WTC11 (cell line): ENCODE data around the gene RPL36AL. TPM values are rescaled to one million over a fixed set of nuclear protein-coding genes. Genes with fewer than 3 reads are reported as not detected.
"Not testable (repeated sequence)": the region's sequence is repeated elsewhere in the genome, so short reads cannot be mapped to it uniquely, and the experiment has no call there.

ENCODE experiments used
- ATAC-seq: fragments of 200-7000 bp; cut with Tn5 transposase; 2 replicates; pipeline ENCODE4 v1.10.0; 2021; ENCODE audit warnings: mild to moderate bottlenecking, moderate library complexity
- CTCF ChIA-PET: fragments of 300-600 bp; sonication (Branson Sonifier 250); formaldehyde crosslinking; loops from one replicate; lab custom pipeline; 2021; ENCODE audit warnings: antibody characterized with exemption; lab: Charles Lee
- POLR2A ChIA-PET: fragments of 350-600 bp; sonication (Branson Sonifier 250); formaldehyde crosslinking; loops from one replicate; lab custom pipeline; 2021; ENCODE audit warnings: antibody characterized with exemption; lab: Charles Lee
- DNase-seq: peaks from one replicate; pipeline ENCODE4 v3.0.0; 2021; ENCODE audit warnings: low spot score
- H3K27ac Mint-ChIP-seq: 2 replicates; pipeline ENCODE4 v1.8.0; 2021; ENCODE audit warnings: mixed read lengths
- H3K27me3 Mint-ChIP-seq: 2 replicates; pipeline ENCODE4 v1.8.0; 2021; ENCODE audit warnings: low read depth, mild to moderate bottlenecking, moderate library complexity, mixed read lengths
- H3K36me3 Mint-ChIP-seq: 2 replicates; pipeline ENCODE4 v1.8.0; 2021; ENCODE audit warnings: mixed read lengths
- H3K4me1 Mint-ChIP-seq: 2 replicates; pipeline ENCODE4 v1.8.0; 2022; ENCODE audit warnings: mixed read lengths
- H3K4me3 Mint-ChIP-seq: 2 replicates; pipeline ENCODE4 v1.8.0; 2021; ENCODE audit warnings: mild to moderate bottlenecking, moderate library complexity, mixed read lengths
- H3K9me3 Mint-ChIP-seq: 2 replicates; pipeline ENCODE4 v1.8.0; 2021; ENCODE audit warnings: mixed read lengths
- ATF1 ChIP-seq: sonication (generic); formaldehyde crosslinking; IDR thresholded peaks from 2 replicates; pipeline ENCODE4 v1.8.1; 2023; ENCODE audit warnings: mild to moderate bottlenecking, moderate library complexity, missing genetic modification reagents
- ETV6 ChIP-seq: sonication (generic); formaldehyde crosslinking; IDR thresholded peaks from 2 replicates; pipeline ENCODE4 v1.8.1; 2022; ENCODE audit warnings: mild to moderate bottlenecking, missing genetic modification reagents
- GABPB1 ChIP-seq: sonication (generic); formaldehyde crosslinking; IDR thresholded peaks from 2 replicates; pipeline ENCODE4 v1.8.1; 2023; ENCODE audit warnings: mild to moderate bottlenecking, missing genetic modification reagents
- HMGA2 ChIP-seq: fragments of 250-450 bp; sonication (Bioruptor Pico); IDR thresholded peaks from 2 replicates; pipeline ENCODE4 v1.4.0; 2021; ENCODE audit warnings: mild to moderate bottlenecking, moderate library complexity
- JUN ChIP-seq: sonication (generic); formaldehyde crosslinking; IDR thresholded peaks from 2 replicates; pipeline ENCODE4 v1.8.0; 2023; ENCODE audit warnings: mild to moderate bottlenecking, missing genetic modification reagents
- MYBL2 ChIP-seq: sonication (generic); formaldehyde crosslinking; IDR thresholded peaks from 2 replicates; pipeline ENCODE4 v1.8.1; 2023; ENCODE audit warnings: mild to moderate bottlenecking, moderate library complexity, missing genetic modification reagents
- NR1H2 ChIP-seq: sonication (generic); formaldehyde crosslinking; IDR thresholded peaks from 2 replicates; pipeline ENCODE4 v1.9.0; 2021; ENCODE audit warnings: mild to moderate bottlenecking, moderate library complexity, missing genetic modification reagents
- NR2C2 ChIP-seq: sonication (generic); formaldehyde crosslinking; IDR thresholded peaks from 2 replicates; pipeline ENCODE4 v1.8.0; 2022; ENCODE audit warnings: mild to moderate bottlenecking, missing genetic modification reagents
- NR3C1 ChIP-seq: sonication (generic); formaldehyde crosslinking; conservative IDR thresholded peaks from 2 replicates; pipeline ENCODE4 v1.8.1; 2023; ENCODE audit warnings: low read depth, mild to moderate bottlenecking, missing genetic modification reagents
- PRRX2 ChIP-seq: fragments of 250-450 bp; sonication (Bioruptor Pico); IDR thresholded peaks from 2 replicates; pipeline ENCODE4 v1.8.0; 2021; ENCODE audit warnings: mild to moderate bottlenecking
- SOX15 ChIP-seq: fragments of 250-450 bp; sonication (Bioruptor Pico); IDR thresholded peaks from 2 replicates; pipeline ENCODE4 v1.9.0; 2021; ENCODE audit warnings: mild to moderate bottlenecking
- TEAD1 ChIP-seq: sonication (generic); formaldehyde crosslinking; IDR thresholded peaks from 2 replicates; pipeline ENCODE4 v1.8.0; 2022; ENCODE audit warnings: mild to moderate bottlenecking, missing genetic modification reagents
- ZNF219 ChIP-seq: sonication (generic); formaldehyde crosslinking; IDR thresholded peaks from 2 replicates; pipeline ENCODE4 v1.8.0; 2023; ENCODE audit warnings: missing genetic modification reagents, mild to moderate bottlenecking, borderline replicate concordance
- total RNA-seq: library from RNA; stranded (reverse); gene quantifications from 3 replicates; pipeline ENCODE4 v1.2.3, GENCODE V29; 2021
- TF ChIP-seq, protein P1 (sequence below): sonication (generic); formaldehyde crosslinking; IDR thresholded peaks from 2 replicates; pipeline ENCODE4 v1.8.1; 2022; ENCODE audit warnings: mild to moderate bottlenecking, moderate library complexity, missing genetic modification reagents
- TF ChIP-seq, protein P2 (sequence below): sonication (generic); formaldehyde crosslinking; IDR thresholded peaks from 2 replicates; pipeline ENCODE4 v1.8.1; 2022; ENCODE audit warnings: low read depth, missing genetic modification reagents, borderline replicate concordance
- TF ChIP-seq, protein P3 (sequence below): sonication (generic); formaldehyde crosslinking; conservative IDR thresholded peaks from 2 replicates; pipeline ENCODE4 v1.8.1; 2023; ENCODE audit warnings: mild to moderate bottlenecking, low read depth, missing genetic modification reagents, moderate library complexity
- TF ChIP-seq, protein P4 (sequence below): sonication (generic); formaldehyde crosslinking; IDR thresholded peaks from 2 replicates; pipeline ENCODE4 v1.8.0; 2023; ENCODE audit warnings: missing genetic modification reagents, mild to moderate bottlenecking, borderline replicate concordance
- TF ChIP-seq, protein P5 (sequence below): fragments of 250-450 bp; sonication (Bioruptor Pico); IDR thresholded peaks from 2 replicates; pipeline ENCODE4 v1.9.0; 2021; ENCODE audit warnings: moderate library complexity, mild to moderate bottlenecking, inconsistent platforms, borderline replicate concordance
- TF ChIP-seq, protein P6 (sequence below): sonication (generic); formaldehyde crosslinking; IDR thresholded peaks from 2 replicates; pipeline ENCODE4 v1.8.1; 2022; ENCODE audit warnings: low read depth, mild to moderate bottlenecking, moderate library complexity, missing genetic modification reagents, borderline replicate concordance
- TF ChIP-seq, protein P7 (sequence below): sonication (generic); formaldehyde crosslinking; IDR thresholded peaks from 2 replicates; pipeline ENCODE4 v1.8.0; 2023; ENCODE audit warnings: mild to moderate bottlenecking, missing genetic modification reagents

Gene RPL36AL
- total RNA-seq, 1 experiment from 2014 or later: 212 TPM

DNA sequence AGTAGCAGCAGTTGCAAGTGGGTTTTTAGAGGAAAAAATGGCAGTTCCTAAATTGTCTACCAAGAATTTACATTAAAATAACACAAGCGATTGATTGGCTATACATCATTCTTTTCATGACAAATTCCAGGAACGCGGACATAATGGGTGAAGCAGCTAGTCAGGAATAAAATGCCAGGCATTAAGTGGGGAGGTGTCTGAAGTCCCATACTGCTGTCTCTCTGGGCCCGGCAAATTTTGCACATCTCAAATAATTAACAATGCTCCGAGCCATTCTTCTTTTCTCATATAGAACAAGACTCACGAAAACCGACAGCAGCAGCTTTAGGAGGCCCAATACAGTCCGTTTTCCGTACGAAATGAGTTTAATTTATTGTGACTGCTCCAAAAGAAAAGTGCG is 696 bp downstream of the RPL36AL start:
- Mint-ChIP-seq H3K4me3 (peak overlapping the region; percentile 98), H3K36me3 (peaks cover 18% of the 10 kb centered on the region), H3K27ac (peak overlapping the region; percentile 98), H3K9me3 (no peaks in the 10 kb centered on the region), H3K27me3 (no peaks in the 10 kb centered on the region), H3K4me1 (peaks cover 23% of the 10 kb centered on the region)
- DNase-seq: no peak
- ATAC-seq: no peak
- TF ChIP-seq, protein P1, sequence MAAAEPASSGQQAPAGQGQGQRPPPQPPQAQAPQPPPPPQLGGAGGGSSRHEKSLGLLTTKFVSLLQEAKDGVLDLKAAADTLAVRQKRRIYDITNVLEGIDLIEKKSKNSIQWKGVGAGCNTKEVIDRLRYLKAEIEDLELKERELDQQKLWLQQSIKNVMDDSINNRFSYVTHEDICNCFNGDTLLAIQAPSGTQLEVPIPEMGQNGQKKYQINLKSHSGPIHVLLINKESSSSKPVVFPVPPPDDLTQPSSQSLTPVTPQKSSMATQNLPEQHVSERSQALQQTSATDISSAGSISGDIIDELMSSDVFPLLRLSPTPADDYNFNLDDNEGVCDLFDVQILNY (CRISPR knock-in tag): no peak
- no peak for TF ChIP-seq NR3C1 (CRISPR knock-in tag)
- TF ChIP-seq, protein P2, sequence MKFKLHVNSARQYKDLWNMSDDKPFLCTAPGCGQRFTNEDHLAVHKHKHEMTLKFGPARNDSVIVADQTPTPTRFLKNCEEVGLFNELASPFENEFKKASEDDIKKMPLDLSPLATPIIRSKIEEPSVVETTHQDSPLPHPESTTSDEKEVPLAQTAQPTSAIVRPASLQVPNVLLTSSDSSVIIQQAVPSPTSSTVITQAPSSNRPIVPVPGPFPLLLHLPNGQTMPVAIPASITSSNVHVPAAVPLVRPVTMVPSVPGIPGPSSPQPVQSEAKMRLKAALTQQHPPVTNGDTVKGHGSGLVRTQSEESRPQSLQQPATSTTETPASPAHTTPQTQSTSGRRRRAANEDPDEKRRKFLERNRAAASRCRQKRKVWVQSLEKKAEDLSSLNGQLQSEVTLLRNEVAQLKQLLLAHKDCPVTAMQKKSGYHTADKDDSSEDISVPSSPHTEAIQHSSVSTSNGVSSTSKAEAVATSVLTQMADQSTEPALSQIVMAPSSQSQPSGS (CRISPR knock-in tag): no peak
- TF ChIP-seq NR2C2 (CRISPR knock-in tag): no peak
- no peak for TF ChIP-seq MYBL2 (CRISPR knock-in tag)
- TF ChIP-seq ZNF219 (CRISPR knock-in tag): no peak
- TF ChIP-seq, protein P3, sequence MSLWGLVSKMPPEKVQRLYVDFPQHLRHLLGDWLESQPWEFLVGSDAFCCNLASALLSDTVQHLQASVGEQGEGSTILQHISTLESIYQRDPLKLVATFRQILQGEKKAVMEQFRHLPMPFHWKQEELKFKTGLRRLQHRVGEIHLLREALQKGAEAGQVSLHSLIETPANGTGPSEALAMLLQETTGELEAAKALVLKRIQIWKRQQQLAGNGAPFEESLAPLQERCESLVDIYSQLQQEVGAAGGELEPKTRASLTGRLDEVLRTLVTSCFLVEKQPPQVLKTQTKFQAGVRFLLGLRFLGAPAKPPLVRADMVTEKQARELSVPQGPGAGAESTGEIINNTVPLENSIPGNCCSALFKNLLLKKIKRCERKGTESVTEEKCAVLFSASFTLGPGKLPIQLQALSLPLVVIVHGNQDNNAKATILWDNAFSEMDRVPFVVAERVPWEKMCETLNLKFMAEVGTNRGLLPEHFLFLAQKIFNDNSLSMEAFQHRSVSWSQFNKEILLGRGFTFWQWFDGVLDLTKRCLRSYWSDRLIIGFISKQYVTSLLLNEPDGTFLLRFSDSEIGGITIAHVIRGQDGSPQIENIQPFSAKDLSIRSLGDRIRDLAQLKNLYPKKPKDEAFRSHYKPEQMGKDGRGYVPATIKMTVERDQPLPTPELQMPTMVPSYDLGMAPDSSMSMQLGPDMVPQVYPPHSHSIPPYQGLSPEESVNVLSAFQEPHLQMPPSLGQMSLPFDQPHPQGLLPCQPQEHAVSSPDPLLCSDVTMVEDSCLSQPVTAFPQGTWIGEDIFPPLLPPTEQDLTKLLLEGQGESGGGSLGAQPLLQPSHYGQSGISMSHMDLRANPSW (CRISPR knock-in tag): no peak
- TF ChIP-seq JUN (CRISPR knock-in tag): no peak
- no peak for TF ChIP-seq TEAD1 (CRISPR knock-in tag)
- no peak for TF ChIP-seq GABPB1 (CRISPR knock-in tag)
- TF ChIP-seq, protein P4, sequence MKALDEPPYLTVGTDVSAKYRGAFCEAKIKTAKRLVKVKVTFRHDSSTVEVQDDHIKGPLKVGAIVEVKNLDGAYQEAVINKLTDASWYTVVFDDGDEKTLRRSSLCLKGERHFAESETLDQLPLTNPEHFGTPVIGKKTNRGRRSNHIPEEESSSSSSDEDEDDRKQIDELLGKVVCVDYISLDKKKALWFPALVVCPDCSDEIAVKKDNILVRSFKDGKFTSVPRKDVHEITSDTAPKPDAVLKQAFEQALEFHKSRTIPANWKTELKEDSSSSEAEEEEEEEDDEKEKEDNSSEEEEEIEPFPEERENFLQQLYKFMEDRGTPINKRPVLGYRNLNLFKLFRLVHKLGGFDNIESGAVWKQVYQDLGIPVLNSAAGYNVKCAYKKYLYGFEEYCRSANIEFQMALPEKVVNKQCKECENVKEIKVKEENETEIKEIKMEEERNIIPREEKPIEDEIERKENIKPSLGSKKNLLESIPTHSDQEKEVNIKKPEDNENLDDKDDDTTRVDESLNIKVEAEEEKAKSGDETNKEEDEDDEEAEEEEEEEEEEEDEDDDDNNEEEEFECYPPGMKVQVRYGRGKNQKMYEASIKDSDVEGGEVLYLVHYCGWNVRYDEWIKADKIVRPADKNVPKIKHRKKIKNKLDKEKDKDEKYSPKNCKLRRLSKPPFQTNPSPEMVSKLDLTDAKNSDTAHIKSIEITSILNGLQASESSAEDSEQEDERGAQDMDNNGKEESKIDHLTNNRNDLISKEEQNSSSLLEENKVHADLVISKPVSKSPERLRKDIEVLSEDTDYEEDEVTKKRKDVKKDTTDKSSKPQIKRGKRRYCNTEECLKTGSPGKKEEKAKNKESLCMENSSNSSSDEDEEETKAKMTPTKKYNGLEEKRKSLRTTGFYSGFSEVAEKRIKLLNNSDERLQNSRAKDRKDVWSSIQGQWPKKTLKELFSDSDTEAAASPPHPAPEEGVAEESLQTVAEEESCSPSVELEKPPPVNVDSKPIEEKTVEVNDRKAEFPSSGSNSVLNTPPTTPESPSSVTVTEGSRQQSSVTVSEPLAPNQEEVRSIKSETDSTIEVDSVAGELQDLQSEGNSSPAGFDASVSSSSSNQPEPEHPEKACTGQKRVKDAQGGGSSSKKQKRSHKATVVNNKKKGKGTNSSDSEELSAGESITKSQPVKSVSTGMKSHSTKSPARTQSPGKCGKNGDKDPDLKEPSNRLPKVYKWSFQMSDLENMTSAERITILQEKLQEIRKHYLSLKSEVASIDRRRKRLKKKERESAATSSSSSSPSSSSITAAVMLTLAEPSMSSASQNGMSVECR (CRISPR knock-in tag): no peak
- no peak for TF ChIP-seq ETV6 (CRISPR knock-in tag)
- no peak for TF ChIP-seq PRRX2 (CRISPR knock-in tag)
- no peak for TF ChIP-seq SOX15
- TF ChIP-seq, protein P5, sequence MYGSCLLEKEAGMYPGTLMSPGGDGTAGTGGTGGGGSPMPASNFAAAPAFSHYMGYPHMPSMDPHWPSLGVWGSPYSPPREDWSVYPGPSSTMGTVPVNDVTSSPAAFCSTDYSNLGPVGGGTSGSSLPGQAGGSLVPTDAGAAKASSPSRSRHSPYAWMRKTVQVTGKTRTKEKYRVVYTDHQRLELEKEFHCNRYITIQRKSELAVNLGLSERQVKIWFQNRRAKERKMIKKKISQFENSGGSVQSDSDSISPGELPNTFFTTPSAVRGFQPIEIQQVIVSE (CRISPR knock-in tag): no peak
- TF ChIP-seq, protein P6, sequence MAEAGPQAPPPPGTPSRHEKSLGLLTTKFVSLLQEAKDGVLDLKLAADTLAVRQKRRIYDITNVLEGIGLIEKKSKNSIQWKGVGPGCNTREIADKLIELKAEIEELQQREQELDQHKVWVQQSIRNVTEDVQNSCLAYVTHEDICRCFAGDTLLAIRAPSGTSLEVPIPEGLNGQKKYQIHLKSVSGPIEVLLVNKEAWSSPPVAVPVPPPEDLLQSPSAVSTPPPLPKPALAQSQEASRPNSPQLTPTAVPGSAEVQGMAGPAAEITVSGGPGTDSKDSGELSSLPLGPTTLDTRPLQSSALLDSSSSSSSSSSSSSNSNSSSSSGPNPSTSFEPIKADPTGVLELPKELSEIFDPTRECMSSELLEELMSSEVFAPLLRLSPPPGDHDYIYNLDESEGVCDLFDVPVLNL: no peak
- TF ChIP-seq, protein P7, sequence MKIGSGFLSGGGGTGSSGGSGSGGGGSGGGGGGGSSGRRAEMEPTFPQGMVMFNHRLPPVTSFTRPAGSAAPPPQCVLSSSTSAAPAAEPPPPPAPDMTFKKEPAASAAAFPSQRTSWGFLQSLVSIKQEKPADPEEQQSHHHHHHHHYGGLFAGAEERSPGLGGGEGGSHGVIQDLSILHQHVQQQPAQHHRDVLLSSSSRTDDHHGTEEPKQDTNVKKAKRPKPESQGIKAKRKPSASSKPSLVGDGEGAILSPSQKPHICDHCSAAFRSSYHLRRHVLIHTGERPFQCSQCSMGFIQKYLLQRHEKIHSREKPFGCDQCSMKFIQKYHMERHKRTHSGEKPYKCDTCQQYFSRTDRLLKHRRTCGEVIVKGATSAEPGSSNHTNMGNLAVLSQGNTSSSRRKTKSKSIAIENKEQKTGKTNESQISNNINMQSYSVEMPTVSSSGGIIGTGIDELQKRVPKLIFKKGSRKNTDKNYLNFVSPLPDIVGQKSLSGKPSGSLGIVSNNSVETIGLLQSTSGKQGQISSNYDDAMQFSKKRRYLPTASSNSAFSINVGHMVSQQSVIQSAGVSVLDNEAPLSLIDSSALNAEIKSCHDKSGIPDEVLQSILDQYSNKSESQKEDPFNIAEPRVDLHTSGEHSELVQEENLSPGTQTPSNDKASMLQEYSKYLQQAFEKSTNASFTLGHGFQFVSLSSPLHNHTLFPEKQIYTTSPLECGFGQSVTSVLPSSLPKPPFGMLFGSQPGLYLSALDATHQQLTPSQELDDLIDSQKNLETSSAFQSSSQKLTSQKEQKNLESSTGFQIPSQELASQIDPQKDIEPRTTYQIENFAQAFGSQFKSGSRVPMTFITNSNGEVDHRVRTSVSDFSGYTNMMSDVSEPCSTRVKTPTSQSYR (CRISPR knock-in tag): no peak
- TF ChIP-seq ATF1 (CRISPR knock-in tag): no peak
- TF ChIP-seq NR1H2 (CRISPR knock-in tag): no peak
- TF ChIP-seq HMGA2 (CRISPR knock-in tag): no peak
- ChIA-PET CTCF (interaction anchor here (0.6 to 3.7 kb wide), 11 partner anchors 10 to 1241 kb away, joined by 3 to 24 read pairs (median 4); partner anchors contain the start of genes KLHDC2, NEMF and RPS29), POLR2A (interaction anchor here (1.0 to 2.9 kb wide), 7 partner anchors 10 to 242 kb away, joined by 5 to 39 read pairs (median 21); partner anchors contain the start of genes DNAAF2, KLHDC2, LRR1 and RPS29)

DNA sequence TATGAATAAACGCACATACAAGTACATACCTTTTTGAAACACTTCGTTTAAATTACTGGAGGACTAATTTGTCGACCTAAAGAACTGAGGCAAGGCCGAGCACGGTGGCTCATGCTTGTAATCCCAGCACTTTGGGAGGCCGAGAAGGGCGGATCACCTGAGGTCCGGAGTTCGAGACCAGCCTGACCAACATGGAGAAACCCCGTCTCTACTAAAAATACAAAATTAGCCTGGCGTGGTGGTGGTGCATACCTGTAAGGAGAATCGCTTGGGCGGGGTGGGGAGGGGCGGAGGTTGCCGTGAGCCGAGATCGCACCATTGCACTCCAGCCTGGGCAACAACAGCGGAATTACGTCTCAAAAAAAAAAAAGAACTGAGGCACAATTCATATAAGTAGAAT is 1.2 kb downstream of the RPL36AL start:
- Mint-ChIP-seq H3K4me1 (peaks cover 23% of the 10 kb centered on the region), H3K27ac (peak overlapping the region; percentile 98; the same call in 1 of the 2 replicates), H3K4me3 (peak overlapping the region; percentile 98), H3K36me3 (peaks cover 21% of the 10 kb centered on the region)
- H3K9me3 Mint-ChIP-seq, DNase-seq, ATAC-seq, H3K27me3 Mint-ChIP-seq: not testable (repeated sequence)
- ChIA-PET CTCF (interaction anchor here (2.0 kb wide), 1 partner anchor 158 kb away, joined by 8 read pairs; no protein-coding TSS in a partner anchor), POLR2A (interaction anchor here (2.6 to 2.9 kb wide), 2 partner anchors 20 to 149 kb away, joined by 21 to 25 read pairs; partner anchors contain the start of genes KLHDC2 and LRR1)
